ENCODE results near the gene SPPL3. TPM values are rescaled to one million over a fixed set of nuclear protein-coding genes. Genes with fewer than 3 reads are reported as not detected.
"Not testable (repeated sequence)": the region's sequence is repeated elsewhere in the genome, so short reads cannot be mapped to it uniquely, and the experiment has no call there.

Gene SPPL3
- polyA plus RNA-seq, 1 donor, result 54.9 TPM

GRCh38 chr12:120740871-120741270 lies 163.3 kb downstream of the SPPL3 start:
- no peak for DNase-seq

GRCh38 chr12:120739821-120740613 lies 164.1 kb downstream of the SPPL3 start:
- DNase-seq, result no peak

GRCh38 chr12:120739031-120739762 lies 165.0 kb downstream of the SPPL3 start:
- no peak for DNase-seq

GRCh38 chr12:120738252-120739030 lies 165.7 kb downstream of the SPPL3 start:
- DNase-seq, result no peak

GRCh38 chr12:120737557-120738251 lies 166.5 kb downstream of the SPPL3 start:
- DNase-seq, result no peak

- no peak for DNase-seq
These were observed 167.5 kb downstream of the SPPL3 start for GRCh38 chr12:120736404-120737331.

GRCh38 chr12:120735181-120735580 lies 169.0 kb downstream of the SPPL3 start:
- no peak for DNase-seq

GRCh38 chr12:120734210-120734609 lies 169.9 kb downstream of the SPPL3 start:
- no peak for DNase-seq

- DNase-seq, result no peak
These were observed 170.6 kb downstream of the SPPL3 start for GRCh38 chr12:120733574-120733973.

GRCh38 chr12:120732198-120732597 lies 172.0 kb downstream of the SPPL3 start:
- DNase-seq, result not testable (repeated sequence)

GRCh38 chr12:120726961-120727360 lies 177.2 kb downstream of the SPPL3 start:
- no peak for DNase-seq

- DNase-seq, result no peak
These were observed 177.7 kb downstream of the SPPL3 start for GRCh38 chr12:120726510-120726793.

- DNase-seq, result peak; percentile 91
These were observed 178.3 kb downstream of the SPPL3 start, which contains the start of gene ACADS for GRCh38 chr12:120725659-120726509. Gene ACADS, plus strand, starts transcription at chr12:120725826. Its CDS starts 60 bp downstream, at chr12:120725886.

- no peak for DNase-seq
These were observed 179.0 kb downstream of the SPPL3 start for GRCh38 chr12:120725151-120725658.

GRCh38 chr12:120724720-120725119 lies 179.4 kb downstream of the SPPL3 start:
- DNase-seq, result no peak

- no peak for DNase-seq
These were observed 181.4 kb downstream of the SPPL3 start for GRCh38 chr12:120722784-120723183.

- DNase-seq, result no peak
These were observed 182.3 kb downstream of the SPPL3 start for GRCh38 chr12:120721866-120722265.

GRCh38 chr12:120720987-120721801 lies 183.0 kb downstream of the SPPL3 start:
- DNase-seq, result no peak

All from hindlimb muscle (tissue), 1 donor.